Stimulated activated naive B cell treated with anti-CD40 and anti-IgM and Interleukin-4, amounts not matched to agents 10 μg/mL and 1 μg/mL and 100 μg/mL, for 72 hours (primary cell): ENCODE data around the gene SSTR3.

Experiments used
- ATAC-seq, 2 donors: fragments of 150-1000 bp; cut with Tn5 transposase; replicated peaks; 2 replicates each; pipeline ENCODE4 v1.10.0; 2021; ENCODE audit warnings: moderate library complexity in 1 of 2
- DNase-seq: peaks from one replicate; pipeline ENCODE4 v3.0.0; 2021
- H3K27ac Mint-ChIP-seq: one replicate; pipeline ENCODE4 v1.8.0; 2022; ENCODE audit warnings: mild to moderate bottlenecking, mixed read lengths
- H3K27me3 Mint-ChIP-seq, 2 donors: one replicate each; pipeline ENCODE4 v1.8.0; 2022; ENCODE audit warnings: mixed read lengths in 2 of 2
- H3K36me3 Mint-ChIP-seq, 2 donors: one replicate each; pipeline ENCODE4 v1.8.0; 2022; ENCODE audit warnings: mixed read lengths in 2 of 2, mild to moderate bottlenecking in 1 of 2
- H3K4me1 Mint-ChIP-seq, 2 donors: one replicate each; pipeline ENCODE4 v1.8.0; 2022; ENCODE audit warnings: mixed read lengths in 2 of 2, mild to moderate bottlenecking in 1 of 2
- H3K4me3 Mint-ChIP-seq, 2 donors: one replicate each; pipeline ENCODE4 v1.8.0; 2022; ENCODE audit warnings: mild to moderate bottlenecking in 2 of 2, mixed read lengths in 2 of 2, moderate library complexity in 1 of 2
- H3K9me3 Mint-ChIP-seq, 2 donors: one replicate each; pipeline ENCODE4 v1.8.0; 2022; ENCODE audit warnings: mixed read lengths in 2 of 2, mild to moderate bottlenecking in 1 of 2

SSTR3 gene

DNA sequence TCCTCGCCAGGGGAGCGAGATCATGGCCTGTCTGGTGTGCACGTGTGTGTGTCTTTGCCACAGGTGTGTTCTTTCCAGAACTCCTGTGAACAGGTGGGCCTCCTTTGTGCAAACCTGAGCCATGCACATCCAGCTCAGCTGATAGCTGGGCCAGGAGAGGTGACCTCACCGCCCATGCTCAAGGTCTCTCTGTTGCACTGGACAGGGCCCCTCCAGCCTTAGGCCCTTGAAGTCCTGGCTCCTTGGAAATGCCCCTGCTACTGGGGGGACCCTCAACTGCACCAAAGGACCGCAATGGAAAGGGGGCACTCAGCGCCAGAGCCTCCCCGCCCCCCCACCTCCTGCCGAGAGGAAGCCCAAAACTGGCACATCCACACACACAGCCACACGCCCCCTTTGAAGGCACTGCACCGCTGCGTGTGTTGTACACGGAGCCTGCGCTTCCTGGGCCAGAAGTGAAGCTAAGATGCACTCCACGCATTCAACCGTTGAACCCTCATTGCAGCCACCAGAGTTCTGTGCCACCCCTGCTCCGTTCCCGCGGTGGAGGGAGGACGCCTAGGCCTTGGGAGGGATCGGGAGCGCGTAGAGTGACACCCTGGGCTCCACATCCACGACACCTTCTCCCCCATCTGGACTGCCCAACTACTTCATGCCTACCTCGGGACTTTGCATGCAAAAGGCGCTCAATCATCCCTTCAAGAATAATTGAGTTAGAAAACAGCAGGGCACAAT is 46.2 kb downstream of the SSTR3 start:
- no peak for DNase-seq
- H3K27ac Mint-ChIP-seq = no peak overlapping the region
- peak overlapping the region in 1 of 2 donors; percentile 37 for H3K4me3 Mint-ChIP-seq
- no peaks in the 10 kb centered on the region for H3K36me3 Mint-ChIP-seq
- H3K4me1 Mint-ChIP-seq = peaks cover 30 to 50% of the 10 kb centered on the region in 2 donors
- no peak for ATAC-seq
- H3K27me3 Mint-ChIP-seq = peaks cover 8 to 29% of the 10 kb centered on the region in 2 donors
- H3K9me3 Mint-ChIP-seq = peaks cover 0 to 1% of the 10 kb centered on the region in 2 donors

DNA sequence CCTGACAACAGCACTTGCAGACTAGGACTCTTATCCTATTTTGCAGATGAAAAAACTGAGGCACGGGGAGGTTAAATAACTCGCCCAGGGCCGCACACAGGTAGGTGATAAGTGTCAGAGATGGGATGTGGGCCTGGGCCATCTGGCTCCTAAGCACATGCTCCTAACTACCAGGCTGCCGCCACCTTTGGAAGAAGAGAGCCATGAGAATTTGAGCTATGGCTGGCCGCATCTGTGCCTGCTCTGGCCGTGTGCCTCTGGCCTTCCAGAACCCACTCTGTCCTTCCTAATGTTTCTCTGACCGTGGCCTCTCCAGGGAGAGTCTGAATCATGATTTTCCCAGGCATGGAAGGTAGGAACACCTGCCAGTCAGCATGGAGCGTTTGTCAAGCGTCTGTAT is 47.2 kb downstream of the SSTR3 start:
- Mint-ChIP-seq H3K9me3 (peaks cover 0 to 3% of the 10 kb centered on the region in 2 donors), H3K36me3 (no peaks in the 10 kb centered on the region), H3K27me3 (peaks cover 8 to 27% of the 10 kb centered on the region in 2 donors), H3K4me3 (no peak overlapping the region), H3K4me1 (peaks cover 30 to 52% of the 10 kb centered on the region in 2 donors), H3K27ac (no peak overlapping the region)
- DNase-seq (no peak), ATAC-seq (no peak)

DNA sequence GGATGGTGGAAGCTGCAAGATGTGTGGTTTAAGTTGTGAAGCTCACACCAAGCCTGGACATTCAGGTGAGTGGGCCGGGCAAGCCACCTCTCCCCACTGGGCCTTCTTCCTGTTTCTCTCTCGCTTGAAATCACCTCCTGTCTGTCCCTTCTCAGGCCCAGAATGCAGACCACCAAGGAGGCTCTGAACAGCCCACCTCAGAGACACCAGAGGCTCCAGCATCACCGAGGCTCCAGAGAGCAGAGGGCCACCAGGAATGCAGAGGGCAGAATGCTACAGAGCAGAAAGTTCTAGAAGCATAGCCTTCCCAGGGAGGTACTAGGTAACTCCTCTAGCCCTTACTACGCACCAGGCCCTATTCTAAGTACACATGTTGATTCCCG is 47.8 kb downstream of the SSTR3 start:
- H3K4me1 Mint-ChIP-seq = peaks cover 30 to 52% of the 10 kb centered on the region in 2 donors
- DNase-seq (no peak), ATAC-seq (no peak)
- peaks cover 8 to 21% of the 10 kb centered on the region in 2 donors for H3K27me3 Mint-ChIP-seq
- H3K9me3 Mint-ChIP-seq = peaks cover 0 to 3% of the 10 kb centered on the region in 2 donors
- no peak overlapping the region for H3K27ac Mint-ChIP-seq
- H3K36me3 Mint-ChIP-seq = no peaks in the 10 kb centered on the region
- H3K4me3 Mint-ChIP-seq = no peak overlapping the region

DNA sequence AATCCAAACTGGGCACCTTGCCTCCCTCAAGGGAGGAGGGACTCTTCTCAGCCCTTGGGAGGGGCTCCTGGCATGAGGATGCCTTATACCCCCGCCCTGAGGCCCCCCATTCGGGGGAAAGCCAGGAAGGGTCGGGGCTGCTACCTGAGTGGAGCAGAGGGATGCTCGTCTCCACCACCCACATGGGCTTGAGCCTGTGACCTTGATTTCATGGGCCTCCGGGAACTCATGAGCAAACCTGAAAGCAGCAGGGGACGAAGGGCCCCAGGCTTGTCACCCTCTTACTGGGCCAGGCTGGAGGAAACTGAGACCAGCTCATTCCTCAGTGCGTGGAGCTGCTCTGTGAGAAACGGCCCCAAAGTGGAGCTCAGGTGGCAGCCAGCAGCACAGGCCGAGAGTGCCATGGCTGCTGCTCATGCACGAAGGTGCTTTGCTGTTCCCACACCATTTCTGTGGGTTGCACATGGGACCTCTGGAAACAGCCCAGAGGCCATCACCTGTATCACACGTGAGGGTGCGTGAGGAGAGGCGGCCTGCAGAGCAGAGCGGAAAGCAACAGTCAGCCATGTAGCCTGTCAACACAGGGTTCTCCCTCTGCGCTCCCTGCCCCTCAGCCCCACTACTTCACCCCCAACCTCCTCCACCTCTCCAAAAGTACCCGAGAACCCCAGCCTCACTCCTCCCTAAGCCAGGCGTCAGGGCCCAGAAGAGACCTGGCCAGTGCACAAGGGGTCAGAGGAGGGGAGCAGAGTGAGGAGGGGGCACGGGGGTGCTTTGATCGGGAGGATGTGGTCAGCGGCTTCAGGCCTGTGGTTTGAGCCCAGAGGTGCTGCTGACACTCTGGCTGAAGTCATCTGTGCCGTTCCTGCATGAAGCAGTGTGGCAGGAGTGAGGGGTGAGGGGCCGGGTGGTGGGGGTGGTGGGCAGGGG is 48.4 kb downstream of the SSTR3 start:
- Mint-ChIP-seq H3K36me3 (no peaks in the 10 kb centered on the region), H3K4me1 (peaks cover 30 to 52% of the 10 kb centered on the region in 2 donors), H3K4me3 (peak overlapping the region in 1 of 2 donors; percentile 4), H3K27ac (peak overlapping the region; percentile 86), H3K27me3 (peaks cover 8 to 17% of the 10 kb centered on the region in 2 donors), H3K9me3 (peaks cover 0 to 3% of the 10 kb centered on the region in 2 donors)
- peak; percentile 15 to 27 for ATAC-seq
- DNase-seq = peak; percentile 46

DNA sequence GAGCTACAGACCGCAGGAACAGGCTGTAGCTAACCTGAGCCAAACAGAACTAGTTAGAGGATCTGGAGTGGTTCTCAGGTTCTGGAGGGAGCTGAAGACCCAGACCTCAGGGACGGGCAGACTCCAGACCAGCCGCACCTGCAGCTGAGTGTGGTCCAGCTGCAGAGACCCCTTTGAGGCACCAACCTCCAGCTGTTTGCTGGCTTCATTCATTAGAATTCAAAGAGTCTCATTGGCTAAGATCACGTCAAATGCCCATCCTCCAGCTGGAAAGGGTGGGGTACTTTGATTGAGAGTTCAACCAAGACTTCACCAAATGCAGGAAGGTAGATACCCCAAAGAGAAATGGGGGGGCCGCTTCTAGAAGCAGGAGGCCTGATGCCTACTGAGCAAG is 49.2 kb downstream of the SSTR3 start:
- ATAC-seq = no peak
- no peak for DNase-seq
- H3K36me3 Mint-ChIP-seq = no peaks in the 10 kb centered on the region
- H3K27me3 Mint-ChIP-seq = peaks cover 13 to 16% of the 10 kb centered on the region in 2 donors
- H3K4me3 Mint-ChIP-seq = peak overlapping the region; percentile 22 to 23
- H3K4me1 Mint-ChIP-seq = peaks cover 30 to 52% of the 10 kb centered on the region in 2 donors
- H3K27ac Mint-ChIP-seq = peak overlapping the region; percentile 81
- H3K9me3 Mint-ChIP-seq = peaks cover 0 to 3% of the 10 kb centered on the region in 2 donors

DNA sequence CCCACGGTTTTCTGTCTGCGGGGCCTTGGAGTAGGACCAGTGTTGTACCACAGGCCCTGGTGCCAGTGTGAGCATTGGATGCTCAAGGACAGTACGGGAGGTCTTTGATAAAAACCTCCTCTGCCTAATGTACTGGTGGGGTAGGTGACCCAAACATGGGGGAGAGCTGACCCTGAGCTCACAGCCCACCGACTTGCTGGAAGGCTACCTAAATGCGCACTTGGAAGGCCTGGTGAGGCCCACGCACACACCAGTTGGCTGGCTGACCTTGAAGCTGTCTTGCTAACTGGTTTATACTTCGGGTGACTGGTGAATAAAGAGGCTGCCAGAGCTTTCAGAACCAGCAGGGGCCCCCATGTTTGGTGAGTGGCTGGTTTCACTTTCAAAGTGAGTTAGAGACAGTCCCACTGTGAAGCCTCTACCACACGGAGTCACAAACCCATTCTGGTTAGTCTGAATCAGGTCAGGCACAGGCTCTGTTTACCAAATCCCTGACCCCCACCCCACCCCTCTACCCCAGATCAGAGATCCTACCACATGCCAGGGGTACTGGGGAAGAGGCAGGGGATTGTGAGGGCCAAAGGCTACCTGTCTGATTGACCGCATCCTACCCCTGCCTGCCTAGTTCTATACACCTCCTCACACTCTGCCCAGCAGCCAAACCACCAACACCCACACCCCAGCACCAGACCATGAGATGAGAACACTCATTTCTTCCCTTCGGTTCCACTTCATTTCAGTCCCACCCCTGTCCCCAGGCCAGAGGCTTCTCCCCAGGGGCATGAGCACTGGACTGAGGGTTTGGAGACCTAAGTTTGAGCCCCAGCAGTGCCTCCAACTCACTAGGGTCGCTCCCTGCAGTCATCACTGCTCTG is 49.8 kb downstream of the SSTR3 start:
- Mint-ChIP-seq H3K36me3 (no peaks in the 10 kb centered on the region), H3K27me3 (peaks cover 18 to 20% of the 10 kb centered on the region in 2 donors), H3K9me3 (peaks cover 0 to 3% of the 10 kb centered on the region in 2 donors), H3K27ac (peak overlapping the region; percentile 81), H3K4me3 (peak overlapping the region; percentile 30 to 44), H3K4me1 (peaks cover 29 to 49% of the 10 kb centered on the region in 2 donors)
- DNase-seq = peak; percentile 79
- peak; percentile 89 for ATAC-seq

DNA sequence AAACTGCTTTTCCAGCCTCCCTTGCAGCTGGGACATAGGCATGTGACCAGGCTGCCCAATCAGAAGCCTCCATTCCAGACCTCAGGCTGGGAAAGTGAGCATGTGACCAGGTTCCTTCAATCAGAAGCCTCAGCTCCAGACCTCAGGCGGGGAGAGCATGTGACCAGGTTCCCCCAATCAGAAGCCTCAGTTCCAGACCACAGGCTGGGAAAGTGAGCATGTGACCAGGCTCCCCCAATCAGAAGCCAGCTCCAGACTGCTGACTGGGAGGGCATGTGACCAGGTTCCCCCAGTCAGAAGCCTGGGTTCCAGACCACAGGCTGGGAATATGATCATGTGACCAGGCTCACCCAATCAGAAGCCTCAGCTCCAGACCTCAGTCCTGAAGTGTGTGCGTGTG is 50.8 kb downstream of the SSTR3 start:
- H3K27ac Mint-ChIP-seq = peak overlapping the region; percentile 31
- H3K4me1 Mint-ChIP-seq = peaks cover 22 to 41% of the 10 kb centered on the region in 2 donors
- H3K9me3 Mint-ChIP-seq = peaks cover 0 to 3% of the 10 kb centered on the region in 2 donors
- peaks cover 20 to 22% of the 10 kb centered on the region in 2 donors for H3K27me3 Mint-ChIP-seq
- H3K36me3 Mint-ChIP-seq = no peaks in the 10 kb centered on the region
- no peak for ATAC-seq
- no peak overlapping the region for H3K4me3 Mint-ChIP-seq
- DNase-seq = no peak

DNA sequence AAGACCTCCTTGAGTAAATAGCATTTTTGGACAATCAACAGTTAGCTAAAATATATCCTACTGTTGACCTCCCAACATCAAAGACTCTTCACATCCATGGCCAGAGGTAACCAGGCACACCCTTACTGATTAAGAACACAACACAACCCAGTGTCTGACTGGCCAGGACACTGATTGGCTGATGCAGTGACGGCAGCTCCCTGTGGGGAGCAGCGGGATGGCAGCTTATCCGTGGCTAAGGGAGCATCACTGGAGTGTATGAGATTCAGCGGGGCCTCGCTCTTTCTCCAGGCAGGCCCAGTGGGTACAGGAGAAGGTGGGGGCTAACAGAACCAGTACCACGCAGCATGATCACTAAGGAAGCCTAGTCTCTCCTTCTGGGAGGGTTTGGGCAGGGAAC is 52.2 kb downstream of the SSTR3 start:
- peaks cover 0 to 3% of the 10 kb centered on the region in 2 donors for H3K9me3 Mint-ChIP-seq
- H3K4me3 Mint-ChIP-seq = no peak overlapping the region
- no peak for DNase-seq
- H3K36me3 Mint-ChIP-seq = no peaks in the 10 kb centered on the region
- no peak for ATAC-seq
- H3K27ac Mint-ChIP-seq = no peak overlapping the region
- peaks cover 29 to 50% of the 10 kb centered on the region in 2 donors for H3K4me1 Mint-ChIP-seq
- H3K27me3 Mint-ChIP-seq = peaks cover 27 to 28% of the 10 kb centered on the region in 2 donors

DNA sequence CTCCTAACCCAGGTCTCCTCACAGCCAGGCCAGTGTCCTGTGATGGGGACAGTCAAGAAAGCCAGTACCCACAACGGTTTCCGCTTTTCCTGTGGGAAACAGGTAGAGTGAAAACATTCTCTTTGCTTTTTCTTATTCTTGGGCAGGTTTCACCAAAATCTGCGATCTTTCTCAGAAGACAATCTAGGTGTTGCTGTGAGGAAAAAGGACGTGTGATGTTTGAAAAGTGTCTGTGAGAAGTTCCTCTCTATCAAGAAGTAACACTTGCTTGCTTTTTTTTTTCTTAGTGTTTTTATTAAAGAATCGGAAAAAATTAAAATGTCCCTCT is 53.4 kb downstream of the SSTR3 start:
- H3K27ac Mint-ChIP-seq = no peak overlapping the region
- DNase-seq = no peak

DNA sequence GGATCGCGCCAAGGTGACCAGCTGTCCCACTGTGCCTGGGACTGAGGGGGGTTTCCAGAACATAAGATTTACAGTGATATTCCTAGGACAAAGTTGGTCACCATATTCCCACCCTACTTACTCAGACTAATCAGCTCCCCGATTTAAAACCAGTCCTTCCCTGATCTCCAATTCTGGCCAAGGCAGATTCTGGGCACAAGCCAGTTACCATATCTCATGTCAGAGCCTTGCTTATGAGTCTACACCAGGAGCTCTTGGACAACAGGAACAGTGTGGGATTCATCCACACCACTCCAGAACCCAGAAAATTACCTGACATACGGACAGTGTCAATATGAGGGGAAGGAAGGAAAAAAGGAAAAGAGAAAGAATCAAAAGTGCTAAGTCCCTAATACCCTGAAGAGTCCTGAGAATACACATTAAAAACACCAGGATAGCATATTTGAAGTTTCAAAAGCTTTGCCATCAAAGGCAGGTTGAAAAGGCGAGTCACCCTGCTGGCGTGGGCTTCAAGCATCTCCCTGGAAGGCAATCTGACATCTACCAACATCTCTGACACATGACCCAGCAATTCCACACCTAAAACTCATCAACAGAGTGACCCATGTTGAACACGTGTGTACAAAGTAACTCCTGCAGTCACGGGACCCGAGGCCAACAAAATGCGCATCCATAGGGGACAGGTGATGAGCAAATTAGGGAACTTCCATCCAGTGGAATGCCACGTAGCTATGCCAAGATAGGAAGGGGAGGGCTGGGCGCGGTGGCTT is 54.6 kb downstream of the SSTR3 start:
- ATAC-seq = no peak
- peaks cover 20 to 35% of the 10 kb centered on the region in 2 donors for H3K4me1 Mint-ChIP-seq

More for the DNA sequence above, 53.4 kb downstream of the SSTR3 start:
- H3K4me1 Mint-ChIP-seq = peaks cover 26 to 47% of the 10 kb centered on the region in 2 donors
- H3K36me3 Mint-ChIP-seq = no peaks in the 10 kb centered on the region
- H3K4me3 Mint-ChIP-seq = no peak overlapping the region
- peaks cover 32 to 33% of the 10 kb centered on the region in 2 donors for H3K27me3 Mint-ChIP-seq
- peaks cover 0 to 3% of the 10 kb centered on the region in 2 donors for H3K9me3 Mint-ChIP-seq
- no peak for ATAC-seq

DNA sequence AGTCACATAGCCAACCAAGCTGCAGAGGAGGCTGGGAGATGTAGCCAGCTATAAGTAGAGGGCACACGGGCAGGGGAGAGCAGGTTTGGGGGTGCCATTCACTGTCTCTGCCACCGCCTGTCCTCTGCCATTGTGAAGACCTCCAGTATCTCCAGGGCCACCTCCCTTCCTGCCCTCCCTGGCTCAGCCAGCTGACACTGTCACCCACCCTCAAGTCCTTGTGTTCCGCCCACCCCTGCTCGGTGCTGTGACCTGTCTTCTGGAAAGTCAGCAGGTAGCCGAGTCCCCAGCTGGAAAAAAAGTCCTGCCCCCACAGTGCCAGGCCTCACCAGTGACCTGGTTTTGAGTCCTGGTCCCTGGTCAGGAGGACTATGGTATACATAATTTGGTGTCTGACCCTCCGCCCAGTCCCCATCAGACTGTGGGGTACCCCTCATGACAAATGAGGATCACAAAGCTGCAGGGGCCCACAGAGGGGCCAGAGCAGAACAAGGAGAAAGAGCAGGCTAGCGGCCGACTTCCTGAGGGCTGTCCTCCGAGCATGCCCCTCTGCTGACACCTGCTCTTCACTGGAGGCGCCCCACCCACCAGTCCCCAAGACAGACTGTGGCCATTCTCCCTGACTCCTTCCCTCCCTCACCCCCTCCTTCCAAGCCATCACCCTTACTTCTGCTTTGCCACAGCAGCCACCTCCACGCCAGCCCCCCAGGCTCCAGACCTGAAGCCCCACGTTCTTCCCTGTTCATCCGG is 55.4 kb downstream of the SSTR3 start:
- ATAC-seq (no peak), DNase-seq (no peak)
- Mint-ChIP-seq H3K9me3 (peaks cover 0 to 3% of the 10 kb centered on the region in 2 donors), H3K27ac (no peak overlapping the region), H3K27me3 (peaks cover 32 to 38% of the 10 kb centered on the region in 2 donors), H3K36me3 (no peaks in the 10 kb centered on the region), H3K4me1 (peaks cover 13 to 26% of the 10 kb centered on the region in 2 donors), H3K4me3 (no peak overlapping the region)

More for the DNA sequence above, 54.6 kb downstream of the SSTR3 start:
- no peaks in the 10 kb centered on the region for H3K36me3 Mint-ChIP-seq
- no peak overlapping the region for H3K27ac Mint-ChIP-seq
- H3K27me3 Mint-ChIP-seq = peaks cover 32 to 38% of the 10 kb centered on the region in 2 donors
- DNase-seq = no peak
- H3K4me3 Mint-ChIP-seq = no peak overlapping the region
- peaks cover 0 to 3% of the 10 kb centered on the region in 2 donors for H3K9me3 Mint-ChIP-seq

DNA sequence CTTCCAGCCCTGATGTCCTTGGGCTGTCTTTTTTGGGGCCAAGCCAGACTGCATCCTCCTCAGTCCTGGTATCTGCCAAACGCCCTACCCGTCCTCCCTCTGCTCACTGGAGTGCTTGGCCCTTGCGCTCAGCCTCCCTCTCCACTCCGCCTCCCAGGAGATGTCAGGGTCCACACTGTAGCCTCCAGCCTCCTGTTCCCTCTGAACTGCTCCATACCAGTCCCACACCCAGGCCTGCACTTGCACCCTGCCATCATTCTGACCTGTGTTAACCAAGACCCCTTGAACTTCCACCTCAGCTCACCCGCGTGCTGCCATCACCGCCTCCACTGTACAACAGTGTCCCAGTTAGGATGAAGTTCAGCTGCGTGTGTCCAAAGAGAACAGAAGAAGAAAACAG is 56.3 kb downstream of the SSTR3 start:
- Mint-ChIP-seq H3K27me3 (peaks cover 36 to 38% of the 10 kb centered on the region in 2 donors), H3K4me3 (no peak overlapping the region), H3K27ac (peak overlapping the region; percentile 2), H3K9me3 (peaks cover 0 to 3% of the 10 kb centered on the region in 2 donors), H3K4me1 (peaks cover 13 to 18% of the 10 kb centered on the region in 2 donors), H3K36me3 (no peaks in the 10 kb centered on the region)
- DNase-seq = no peak
- no peak for ATAC-seq
